IMR-90 (cell line): ENCODE measurements around the gene KLF12. TPM values are rescaled to one million over a fixed set of nuclear protein-coding genes. Genes with fewer than 3 reads are reported as not detected.

Experiments
- ATAC-seq: fragments of 200-7000 bp; cut with Tn5 transposase; 2 replicates; pipeline ENCODE4 v1.9.1; 2020; ENCODE audit warnings: low read depth, mild to moderate bottlenecking, moderate library complexity
- BruUV-seq: library from RNA; stranded (reverse); fragments of 400-500 nt; replicated peaks from 2 replicates; lab custom pipeline; 2021; lab: Mats Ljungman, UMichigan
- CTCF ChIA-PET: fragments of 300-600 bp; formaldehyde crosslinking; extraction: SDS; loops from one replicate; lab custom pipeline; 2021; ENCODE audit warnings: antibody characterized with exemption; lab: Yijun Ruan, JAX
- POLR2A ChIA-PET: fragments of 300-600 bp; sonication (Branson Sonifier 250); formaldehyde crosslinking; loops from one replicate; lab custom pipeline; 2022; ENCODE audit warnings: antibody characterized with exemption; ENCODE audit not compliant: unreplicated experiment; lab: Charles Lee
- DNase-seq: peaks from one replicate; pipeline ENCODE4 v3.0.0; 2013
- H2AFZ ChIP-seq: replicated peaks from 2 replicates; pipeline ENCODE3; 2013; ENCODE audit warnings: low read length, mild to moderate bottlenecking; ENCODE audit not compliant: poor library complexity
- H2AK5ac ChIP-seq: 2 replicates; pipeline ENCODE4 v1.6.1; 2013; ENCODE audit warnings: low read depth, low read length, inconsistent platforms
- H2AK9ac ChIP-seq: replicated peaks from 2 replicates; pipeline ENCODE3; 2013; ENCODE audit warnings: mild to moderate bottlenecking, low read depth, low read length, moderate library complexity; ENCODE audit not compliant: poor library complexity
- H2BK120ac ChIP-seq: 2 replicates; pipeline ENCODE4 v1.6.1; 2013; ENCODE audit warnings: low read depth, low read length, inconsistent platforms
- H2BK15ac ChIP-seq: 3 replicates; pipeline ENCODE4 v1.6.1; 2013; ENCODE audit warnings: low read depth, low read length, inconsistent platforms
- H2BK20ac ChIP-seq: 2 replicates; pipeline ENCODE4 v1.6.1; 2013; ENCODE audit warnings: low read depth, mild to moderate bottlenecking, inconsistent platforms, low read length, moderate library complexity
- H2BK5ac ChIP-seq: 2 replicates; pipeline ENCODE4 v1.6.1; 2013; ENCODE audit warnings: mild to moderate bottlenecking, low read depth, low read length, inconsistent platforms; ENCODE audit not compliant: poor library complexity, severe bottlenecking
- H3K14ac ChIP-seq: replicated peaks from 2 replicates; pipeline ENCODE4 v1.6.1; 2013; ENCODE audit warnings: low read depth, low read length, inconsistent platforms
- H3K18ac ChIP-seq: 2 replicates; pipeline ENCODE4 v1.6.1; 2013; ENCODE audit warnings: low read depth, low read length, control low read depth
- H3K23ac ChIP-seq: 2 replicates; pipeline ENCODE4 v1.6.1; 2013; ENCODE audit warnings: low read depth, low read length, inconsistent platforms
- H3K27ac ChIP-seq: 2 replicates; pipeline ENCODE4 v1.5.1; 2013; ENCODE audit warnings: mild to moderate bottlenecking, control low read depth, low read length; ENCODE audit not compliant: insufficient read depth
- H3K27me3 ChIP-seq: 2 replicates; pipeline ENCODE4 v1.6.1; 2013; ENCODE audit warnings: low read length; ENCODE audit not compliant: control insufficient read depth, insufficient read depth
- H3K36me3 ChIP-seq: 2 replicates; pipeline ENCODE4 v1.6.1; 2013; ENCODE audit warnings: low read length, mixed read lengths; ENCODE audit not compliant: control insufficient read depth, insufficient read depth
- H3K4ac ChIP-seq: 2 replicates; pipeline ENCODE4 v1.6.1; 2013; ENCODE audit warnings: low read depth, low read length, inconsistent platforms
- H3K4me1 ChIP-seq: 2 replicates; pipeline ENCODE4 v1.6.1; 2013; ENCODE audit warnings: low read length, mixed read lengths; ENCODE audit not compliant: control insufficient read depth, insufficient read depth
- H3K4me2 ChIP-seq: 2 replicates; pipeline ENCODE4 v1.6.1; 2013; ENCODE audit warnings: low read depth, mild to moderate bottlenecking, control low read depth, low read length, moderate library complexity
- H3K4me3 ChIP-seq: 2 replicates; pipeline ENCODE4 v1.5.1; 2013; ENCODE audit warnings: low read depth, mild to moderate bottlenecking, control low read depth, low read length, moderate library complexity; ENCODE audit not compliant: insufficient read depth
- H3K56ac ChIP-seq: 2 replicates; pipeline ENCODE4 v1.6.1; 2013; ENCODE audit warnings: low read length, inconsistent platforms; ENCODE audit not compliant: insufficient read depth; ENCODE audit errors: extremely low read depth
- H3K79me1 ChIP-seq, 2 experiments: 2 replicates each; pipeline ENCODE4 v1.6.1; 2013; ENCODE audit warnings: low read length in 2 of 2, inconsistent platforms in 1 of 2, low read depth in 1 of 2
- H3K9ac ChIP-seq: 2 replicates; pipeline ENCODE4 v1.6.1; 2013; ENCODE audit warnings: low read depth, low read length, control low read depth
- H3K9me1 ChIP-seq: 2 replicates; pipeline ENCODE4 v1.6.1; 2013; ENCODE audit warnings: low read length, inconsistent platforms; ENCODE audit not compliant: insufficient read depth
- H3K9me3 ChIP-seq: 2 replicates; pipeline ENCODE4 v1.6.1; 2013; ENCODE audit warnings: low read length; ENCODE audit not compliant: control insufficient read depth, insufficient read depth
- H4K20me1 ChIP-seq: 2 replicates; pipeline ENCODE4 v1.6.1; 2013; ENCODE audit warnings: low read length, inconsistent platforms; ENCODE audit not compliant: insufficient read depth
- H4K5ac ChIP-seq: 2 replicates; pipeline ENCODE4 v1.6.1; 2013; ENCODE audit warnings: mild to moderate bottlenecking, low read depth, low read length, control low read depth
- H4K8ac ChIP-seq, 2 experiments: 2 replicates each; pipeline ENCODE4 v1.6.1; 2013; ENCODE audit warnings: low read depth in 2 of 2, low read length in 2 of 2, control low read depth in 1 of 2, inconsistent platforms in 1 of 2
- H4K91ac ChIP-seq: 2 replicates; pipeline ENCODE4 v1.6.1; 2013; ENCODE audit warnings: low read depth, low read length, inconsistent platforms; ENCODE audit not compliant: insufficient read depth
- MAZ ChIP-seq: IDR thresholded peaks from 2 replicates; pipeline ENCODE4 v1.6.1; 2012; ENCODE audit warnings: low read depth, mild to moderate bottlenecking, low read length, improper control_type of control experiment, moderate library complexity, borderline replicate concordance
- WGBS, 2 experiments: methylation state at CpG; one replicate each; pipeline versions ENCODE4 v1.1.5 to v1.1.7; 2013; ENCODE audit warnings: missing lambda C conversion rate in 2 of 2; ENCODE audit not compliant: insufficient read length in 1 of 2; ENCODE audit errors: extremely low coverage in 2 of 2; 5-methylcytosine and 5-hydroxymethylcytosine counted together
- dilution Hi-C: fragments of 300-500 bp; cut with HindIII; formaldehyde crosslinking; loops from one replicate; pipeline ENCODE4 v1.14.3; 2018; ENCODE audit warnings: low sequenced_read_pairs; ENCODE audit not compliant: unreplicated experiment
- in situ Hi-C: fragments of 300-500 bp; cut with MboI; formaldehyde crosslinking; loops from 3 replicates; pipeline ENCODE4 v1.14.3; 2019; ENCODE audit warnings: low sequenced_read_pairs, inconsistent platforms, mixed read lengths
- intact Hi-C: fragments of 100-400 bp; cut with micrococcal nuclease; formaldehyde crosslinking; loops from 2 replicates; pipeline ENCODE4 v1.10.0; 2022
- polyA plus RNA-seq, 3 experiments: library from polyadenylated mRNA; depleted of rRNA; stranded (reverse); fragments of >200 nt; gene quantifications; 2 replicates each; pipeline ENCODE4 v1.2.3, GENCODE V29; 2012; ENCODE audit warnings: low replicate concordance in 1 of 3
- total RNA-seq: library from RNA; depleted of rRNA; stranded (reverse); fragments of >200 nt; gene quantifications from 2 replicates; pipeline ENCODE4 v1.2.3, GENCODE V29; 2012
- TF ChIP-seq, protein P1 (sequence below): fragments of 150-350 bp; IDR thresholded peaks from 2 replicates; pipeline ENCODE4 v1.6.1; 2016; ENCODE audit warnings: low read depth, mild to moderate bottlenecking, low read length, moderate library complexity, borderline replicate concordance

The KLF12 gene
- total and polyA plus RNA-seq, 2 of the 4 experiments (the other 2 are of a cell fraction): 8.8 to 44.8 TPM

DNA sequence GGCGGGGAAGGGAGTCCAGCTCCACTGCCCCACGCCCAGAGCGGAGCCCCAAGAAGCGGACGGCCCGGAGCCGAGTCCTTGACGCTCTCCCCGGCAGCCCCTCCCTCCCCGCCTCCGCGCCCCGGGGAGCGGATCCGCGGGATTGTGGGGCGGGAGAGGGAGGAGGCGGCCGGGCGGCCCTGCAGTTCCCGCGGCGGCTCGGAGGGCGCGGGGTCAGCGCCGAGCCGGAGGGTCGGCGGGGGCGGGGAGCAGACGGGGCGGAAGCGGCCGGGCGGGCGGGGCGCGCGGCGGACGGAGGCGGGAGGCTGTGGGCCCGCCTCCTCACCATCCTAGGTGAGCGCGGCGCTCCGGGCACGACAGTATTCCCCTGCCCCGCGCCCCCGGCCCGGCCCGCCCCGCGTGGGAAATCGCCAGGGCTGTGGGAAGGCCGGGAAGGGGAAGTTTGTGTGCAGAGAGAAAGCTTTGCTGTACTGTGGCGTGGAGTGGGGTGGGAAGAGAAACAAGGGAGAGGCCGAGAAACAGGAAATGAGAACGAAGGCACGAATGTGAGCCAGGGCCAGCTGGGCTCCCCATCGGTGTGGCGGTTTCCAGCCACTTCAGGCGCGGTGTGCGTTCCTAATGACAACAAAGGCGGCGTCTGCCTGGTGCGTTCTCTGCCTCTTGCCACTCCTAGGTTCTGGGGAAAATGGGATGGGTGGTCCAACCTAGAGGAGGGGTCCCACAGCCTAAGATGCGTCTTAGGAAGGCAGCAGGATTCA lies 1.3 kb upstream of the KLF12 start:
- Histone ChIP-seq H3K27ac (peak overlapping the region; percentile 98), H4K5ac (peak overlapping the region; percentile 94), H4K20me1 (peaks cover 4% of the 10 kb centered on the region; the same call in 1 of the 2 replicates), H4K8ac (peak overlapping the region; percentile 88 to 99), H3K9me3 (no peaks in the 10 kb centered on the region), H2AK9ac (peak overlapping the region; percentile 99), H3K23ac (peak overlapping the region; percentile 99), H2BK20ac (peak overlapping the region; percentile 84), H2BK15ac (peak overlapping the region; percentile 81), H2AFZ (peak overlapping the region; percentile 97), H4K91ac (peak overlapping the region; percentile 99), H2BK5ac (peak overlapping the region; percentile 98), H2BK120ac (peak overlapping the region; percentile 95), H3K4me1 (peaks cover 5% of the 10 kb centered on the region), H2AK5ac (peak overlapping the region; percentile 84), H3K79me1 (peaks cover 0 to 36% of the 10 kb centered on the region in 2 experiments; a peak in 3 of 4 replicates), H3K14ac (peak overlapping the region; percentile 99), H3K56ac (peak overlapping the region; percentile 96), H3K4me3 (peak overlapping the region; percentile 82), H3K27me3 (no peaks in the 10 kb centered on the region), H3K4me2 (peak overlapping the region; percentile 94), H3K18ac (peak overlapping the region; percentile 97), H3K9me1 (no peaks in the 10 kb centered on the region; the same call in 1 of the 2 replicates), H3K9ac (peak overlapping the region; percentile 90), H3K4ac (peak overlapping the region; percentile 99), H3K36me3 (no peaks in the 10 kb centered on the region)
- peak; percentile 87 for TF ChIP-seq MAZ
- TF ChIP-seq, protein P1, sequence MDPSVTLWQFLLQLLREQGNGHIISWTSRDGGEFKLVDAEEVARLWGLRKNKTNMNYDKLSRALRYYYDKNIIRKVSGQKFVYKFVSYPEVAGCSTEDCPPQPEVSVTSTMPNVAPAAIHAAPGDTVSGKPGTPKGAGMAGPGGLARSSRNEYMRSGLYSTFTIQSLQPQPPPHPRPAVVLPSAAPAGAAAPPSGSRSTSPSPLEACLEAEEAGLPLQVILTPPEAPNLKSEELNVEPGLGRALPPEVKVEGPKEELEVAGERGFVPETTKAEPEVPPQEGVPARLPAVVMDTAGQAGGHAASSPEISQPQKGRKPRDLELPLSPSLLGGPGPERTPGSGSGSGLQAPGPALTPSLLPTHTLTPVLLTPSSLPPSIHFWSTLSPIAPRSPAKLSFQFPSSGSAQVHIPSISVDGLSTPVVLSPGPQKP: no peak
- in situ Hi-C loops: loop anchor here (25.0 kb wide), 1 partner anchor 1077 kb away; no protein-coding TSS in a partner anchor
- DNase-seq: peak; percentile 75
- intact Hi-C loops: loop anchor here (1.0 to 5.0 kb wide), 8 partner anchors 73 to 1084 kb away; no protein-coding TSS in a partner anchor
- ChIA-PET CTCF (interaction anchor here (1.6 kb wide), 1 partner anchor 75 kb away, joined by 5 read pairs; no protein-coding TSS in a partner anchor), POLR2A (no interaction called here)
- WGBS, 2 experiments: 0% methylated on average over 12 of the region's 72 CpGs; no CpG with 5 or more reads in 1 of the 2 experiments
- peak; percentile 55 for ATAC-seq
- dilution Hi-C loops: no loop called here
- no TSS peak for BruUV-seq
